SU-DHL-6 (cell line): ENCODE measurements around the gene LDLRAD2.

ENCODE experiments used
- H2AFZ ChIP-seq: fragments of 200-600 bp; sonication (generic); 2 replicates; pipeline ENCODE4 v1.6.1; 2014; ENCODE audit warnings: low read depth, mild to moderate bottlenecking, moderate library complexity, mixed read lengths, antibody characterized with exemption, low read length; ENCODE audit not compliant: severe bottlenecking
- H3F3A ChIP-seq: fragments of 200-600 bp; shearing (Covaris generic); 2 replicates; pipeline ENCODE4 v1.6.0; 2016; ENCODE audit warnings: antibody characterized with exemption, mild to moderate bottlenecking; ENCODE audit not compliant: insufficient read depth
- H3K27ac ChIP-seq: fragments of 200-600 bp; sonication (generic); 2 replicates; pipeline ENCODE4 v1.5.1; 2016; ENCODE audit warnings: low read depth, mild to moderate bottlenecking, low read length, moderate library complexity, mixed read lengths
- H3K27me3 ChIP-seq: fragments of 200-600 bp; sonication (generic), shearing (Covaris generic); 2 replicates; pipeline ENCODE4 v1.6.0; 2014; ENCODE audit warnings: mild to moderate bottlenecking, low read length
- H3K36me3 ChIP-seq: fragments of 200-600 bp; sonication (generic); 2 replicates; pipeline ENCODE4 v1.6.1; 2014; ENCODE audit warnings: mild to moderate bottlenecking, low read length, mixed read lengths
- H3K4me2 ChIP-seq: fragments of 300-600, 200-600 bp; shearing (Covaris generic), sonication (generic); 2 replicates; pipeline ENCODE4 v1.6.0; 2014; ENCODE audit warnings: low read length, low read depth, mild to moderate bottlenecking; ENCODE audit not compliant: poor library complexity, severe bottlenecking
- H3K4me3 ChIP-seq: fragments of 200-600 bp; sonication (generic); 2 replicates; pipeline ENCODE4 v1.5.1; 2014; ENCODE audit warnings: antibody characterized with exemption, low read length, mild to moderate bottlenecking, mixed read lengths; ENCODE audit not compliant: insufficient read depth, poor library complexity, severe bottlenecking
- H3K79me2 ChIP-seq: fragments of 200-600 bp; sonication (generic); 2 replicates; pipeline ENCODE4 v1.6.1; 2014; ENCODE audit warnings: mild to moderate bottlenecking, low read length, moderate library complexity; ENCODE audit not compliant: insufficient read depth
- H3K9ac ChIP-seq: fragments of 200-600 bp; sonication (generic); 2 replicates; pipeline ENCODE4 v1.7.0; 2014; ENCODE audit warnings: mild to moderate bottlenecking, low read length
- H3K9me2 ChIP-seq: fragments of 200-600 bp; sonication (generic); replicated peaks from 2 replicates; pipeline ENCODE4 v1.6.1; 2014; ENCODE audit warnings: low read length; ENCODE audit not compliant: insufficient read depth
- H3K9me3 ChIP-seq: fragments of 200-600 bp; sonication (generic); 2 replicates; pipeline ENCODE4 v1.6.1; 2014; ENCODE audit warnings: low read length, mixed read lengths; ENCODE audit not compliant: insufficient read depth
- H4K20me1 ChIP-seq: fragments of 200-600 bp; sonication (generic); 2 replicates; pipeline ENCODE4 v1.6.1; 2014; ENCODE audit warnings: low read depth, mild to moderate bottlenecking, antibody characterized with exemption, low read length, moderate library complexity, mixed read lengths
- CTCF ChIP-seq: fragments of 200-600 bp; sonication (generic); IDR thresholded peaks from one replicate; pipeline ENCODE4 v1.5.1; 2017; ENCODE audit warnings: antibody characterized with exemption, mild to moderate bottlenecking, low read length, moderate library complexity; ENCODE audit not compliant: insufficient read depth, poor library complexity, severe bottlenecking
- EZH2phosphoT487 ChIP-seq: fragments of 200-600 bp; sonication (generic), shearing (Covaris generic); conservative IDR thresholded peaks from 2 replicates; pipeline ENCODE4 v1.6.1; 2018; ENCODE audit warnings: mild to moderate bottlenecking, antibody characterized with exemption, low read length, moderate library complexity, mixed read lengths

The LDLRAD2 gene

DNA sequence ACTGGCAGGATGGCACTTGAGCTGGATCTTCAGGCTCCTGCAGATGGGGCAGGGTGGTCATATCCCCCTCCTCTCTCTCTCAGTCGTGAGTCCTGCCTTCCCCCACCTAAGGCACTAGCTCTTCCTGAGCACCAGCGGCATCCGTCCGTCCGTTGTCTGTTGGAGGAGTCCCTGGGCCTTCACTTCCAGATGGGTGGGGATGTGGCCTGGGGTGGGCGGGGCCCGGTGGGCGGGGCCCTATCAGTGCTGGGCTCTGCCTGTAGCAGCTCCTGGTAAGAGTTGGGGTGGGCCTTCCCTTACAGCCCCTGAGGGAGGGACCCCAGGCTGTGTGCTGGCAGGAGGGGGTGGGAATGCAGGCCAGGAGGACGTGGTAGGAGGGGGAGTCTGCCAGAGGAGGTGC is 10.3 kb downstream of the LDLRAD2 start:
- H3K9me2 ChIP-seq: no peaks in the 10 kb centered on the region
- H3F3A ChIP-seq: no peaks in the 10 kb centered on the region
- no peak overlapping the region for H2AFZ ChIP-seq
- H3K27ac ChIP-seq: no peak overlapping the region
- H3K4me3 ChIP-seq: no peak overlapping the region
- H4K20me1 ChIP-seq: no peaks in the 10 kb centered on the region
- TF ChIP-seq CTCF (no peak), EZH2phosphoT487 (no peak)
- H3K9me3 ChIP-seq: no peaks in the 10 kb centered on the region
- no peaks in the 10 kb centered on the region for H3K79me2 ChIP-seq
- no peak overlapping the region for H3K9ac ChIP-seq
- no peaks in the 10 kb centered on the region for H3K27me3 ChIP-seq
- no peak overlapping the region for H3K4me2 ChIP-seq
- no peaks in the 10 kb centered on the region for H3K36me3 ChIP-seq

- H3K79me2 ChIP-seq: no peaks in the 10 kb centered on the region
- no peak overlapping the region for H3K4me3 ChIP-seq
- H3K36me3 ChIP-seq: no peaks in the 10 kb centered on the region
- H3K27ac ChIP-seq: no peak overlapping the region
- no peaks in the 10 kb centered on the region for H3F3A ChIP-seq
- H3K27me3 ChIP-seq: no peaks in the 10 kb centered on the region
- no peaks in the 10 kb centered on the region for H3K9me3 ChIP-seq
- H2AFZ ChIP-seq: no peak overlapping the region
- no peaks in the 10 kb centered on the region for H3K9me2 ChIP-seq
- no peak overlapping the region for H3K9ac ChIP-seq
- no peaks in the 10 kb centered on the region for H4K20me1 ChIP-seq
- TF ChIP-seq CTCF (no peak), EZH2phosphoT487 (no peak)
- no peak overlapping the region for H3K4me2 ChIP-seq
These were observed 11.3 kb downstream of the LDLRAD2 start for GRCh38 chr1:21823206-21823979.

GRCh38 chr1:21823980-21824702 is 12.1 kb downstream of the LDLRAD2 start:
- Histone ChIP-seq H4K20me1 (no peaks in the 10 kb centered on the region), H2AFZ (no peak overlapping the region), H3K9ac (no peak overlapping the region), H3K36me3 (no peaks in the 10 kb centered on the region), H3F3A (no peaks in the 10 kb centered on the region), H3K79me2 (no peaks in the 10 kb centered on the region), H3K27ac (no peak overlapping the region), H3K4me3 (no peak overlapping the region), H3K9me3 (no peaks in the 10 kb centered on the region), H3K4me2 (no peak overlapping the region), H3K27me3 (no peaks in the 10 kb centered on the region), H3K9me2 (no peaks in the 10 kb centered on the region)
- TF ChIP-seq EZH2phosphoT487 (no peak), CTCF (no peak)
